Glomerular endothelial cell (primary cell): ENCODE results near the gene MAPK6. TPM values are rescaled to one million over a fixed set of nuclear protein-coding genes. Genes with fewer than 3 reads are reported as not detected.

ENCODE experiments used
- total RNA-seq: library from RNA; depleted of rRNA; stranded (reverse); fragments of >200 nt; gene quantifications from 2 replicates; pipeline ENCODE4 v1.2.3, GENCODE V29; 2015

Gene MAPK6
- total RNA-seq, 1 donor from 2014 or later: 37.0 TPM

Other genes with a start within 250 kb of the MAPK6 start
- gene TMOD3, start 189.6 kb upstream of the MAPK6 start, total RNA-seq: 37.8 and 60.4 TPM in 2 replicates
- gene LEO1, start 47.4 kb upstream of the MAPK6 start, total RNA-seq: 20.1 and 30.6 TPM in 2 replicates
- not detected in 2 replicates for gene BCL2L10, start 93.6 kb downstream of the MAPK6 start, total RNA-seq
- gene GNB5, start 172.2 kb downstream of the MAPK6 start, total RNA-seq: 24.9 and 31.4 TPM in 2 replicates